GM12878 (cell line): ENCODE measurements around the gene MTF2. TPM values are rescaled to one million over a fixed set of nuclear protein-coding genes. Genes with fewer than 3 reads are reported as not detected.

Experiments
- ATAC-seq: fragments of 200-7000 bp; cut with Tn5 transposase; 3 replicates; pipeline ENCODE4 v1.9.1; 2020; ENCODE audit warnings: mild to moderate bottlenecking, moderate library complexity
- BruUV-seq: library from RNA; stranded (reverse); fragments of 400-500 nt; replicated peaks from 2 replicates; lab custom pipeline; 2021; lab: Mats Ljungman, UMichigan
- CTCF ChIA-PET: fragments of 300-600 bp; sonication (Branson Sonifier 250); formaldehyde crosslinking; extraction: SDS; loops from one replicate; lab custom pipeline; 2021; ENCODE audit warnings: inconsistent platforms; lab: Yijun Ruan, JAX
- POLR2A ChIA-PET: fragments of 350-600 bp; formaldehyde crosslinking; extraction: SDS; loops from one replicate; lab custom pipeline; 2021; ENCODE audit warnings: inconsistent platforms; lab: Charles Lee
- RAD21 ChIA-PET: fragments of 300-600 bp; sonication (Branson Sonifier 250); formaldehyde crosslinking; loops from one replicate; lab custom pipeline; 2023; ENCODE audit warnings: antibody characterized with exemption; ENCODE audit not compliant: unreplicated experiment; lab: Charles Lee
- SMC1A ChIA-PET: fragments of 300-600 bp; sonication (Branson Sonifier 250); formaldehyde crosslinking; loops from one replicate; lab custom pipeline; 2023; ENCODE audit not compliant: unreplicated experiment, uncharacterized antibody; lab: Charles Lee
- DNase-seq: peaks from one replicate; pipeline ENCODE4 v3.0.0-alpha.2; 2011; ENCODE audit warnings: low read depth, low spot score
- FAIRE-seq: peaks from 3 replicates; lab custom pipeline; 2011; peaks lifted over from hg19 to GRCh38; lab: Jason Lieb, UNC
- H2AFZ ChIP-seq: 2 replicates; pipeline ENCODE4 v1.6.0; 2011; ENCODE audit warnings: low read depth, low read length, control low read depth; ENCODE audit not compliant: control insufficient read depth
- H3K27ac ChIP-seq: 2 replicates; pipeline ENCODE4 v1.5.1; 2011; ENCODE audit warnings: control low read depth; ENCODE audit not compliant: control insufficient read depth, insufficient read depth
- H3K27me3 ChIP-seq, 2 experiments: replicated peaks in 1 of 2; 2 replicates each; pipeline versions ENCODE4 v1.6.0 to v1.6.1; 2011; ENCODE audit warnings: low read length in 1 of 2; ENCODE audit not compliant: control insufficient read depth in 2 of 2, insufficient read depth in 2 of 2
- H3K36me3 ChIP-seq, 2 experiments: 2 replicates each; pipeline ENCODE4 v1.5.1; 2011; ENCODE audit warnings: low read length in 1 of 2; ENCODE audit not compliant: control insufficient read depth in 2 of 2, insufficient read depth in 2 of 2
- H3K4me1 ChIP-seq: 2 replicates; pipeline ENCODE4 v1.6.1; 2011; ENCODE audit warnings: mild to moderate bottlenecking, low read length, moderate library complexity, mixed read lengths; ENCODE audit not compliant: control insufficient read depth, insufficient read depth
- H3K4me2 ChIP-seq: 2 replicates; pipeline ENCODE4 v1.6.0; 2011; ENCODE audit warnings: control low read depth; ENCODE audit not compliant: control insufficient read depth, insufficient read depth
- H3K4me3 ChIP-seq: fragments of 200-600 bp; sonication (generic); 2 replicates; pipeline ENCODE4 v1.5.1; 2016
- H3K79me2 ChIP-seq: 2 replicates; pipeline ENCODE4 v1.6.0; 2011; ENCODE audit warnings: low read length; ENCODE audit not compliant: control insufficient read depth, insufficient read depth
- H3K9ac ChIP-seq: 2 replicates; pipeline ENCODE4 v1.8.0; 2011; ENCODE audit warnings: low read length, control low read depth, mixed read lengths; ENCODE audit not compliant: control insufficient read depth, insufficient read depth
- H3K9me3 ChIP-seq: replicated peaks from 3 replicates; pipeline ENCODE4 v1.5.1; 2011; ENCODE audit warnings: mild to moderate bottlenecking, low read length; ENCODE audit not compliant: control insufficient read depth, insufficient read depth
- H4K20me1 ChIP-seq: 2 replicates; pipeline ENCODE4 v1.6.0; 2011; ENCODE audit not compliant: control insufficient read depth, insufficient read depth
- NFYB ChIP-seq: IDR thresholded peaks from 2 replicates; pipeline ENCODE4 v1.6.1; 2011; ENCODE audit warnings: low read depth, mild to moderate bottlenecking, low read length, improper control_type of control experiment, moderate library complexity; ENCODE audit not compliant: insufficient read depth
- NRF1 ChIP-seq: conservative IDR thresholded peaks from 2 replicates; pipeline ENCODE4 v1.6.1; 2011; ENCODE audit warnings: mild to moderate bottlenecking, low read depth, low read length, improper control_type of control experiment
- SUPT20H ChIP-seq: IDR thresholded peaks from 2 replicates; pipeline ENCODE4 v1.6.1; 2011; ENCODE audit warnings: low read depth, mild to moderate bottlenecking, low read length, moderate library complexity, borderline replicate concordance; ENCODE audit not compliant: control insufficient read depth
- TARDBP ChIP-seq: IDR thresholded peaks from 2 replicates; pipeline ENCODE4 v1.6.1; 2016; ENCODE audit warnings: borderline replicate concordance
- WGBS: methylation state at CpG from one replicate; pipeline ENCODE4 v1.1.6; 2016; ENCODE audit warnings: low lambda C conversion rate; ENCODE audit not compliant: insufficient replicate concordance, insufficient coverage; ENCODE audit errors: missing lambda C conversion rate; 5-methylcytosine and 5-hydroxymethylcytosine counted together
- in situ Hi-C: fragments of 300-500 bp; cut with MboI; formaldehyde crosslinking; loops from 9 replicates; pipeline ENCODE4 v1.14.3; 2018; ENCODE audit warnings: mixed read lengths
- intact Hi-C: fragments of 100-400 bp; cut with micrococcal nuclease; formaldehyde crosslinking; loops from one replicate; pipeline ENCODE4 v1.14.2; 2022; ENCODE audit not compliant: unreplicated experiment
- polyA plus RNA-seq, 11 experiments: library from polyadenylated mRNA; depleted of rRNA in 4 of 11; unstranded in 6 of 11; stranded (reverse) in 5 of 11; fragments of >200 nt; fragmentation: Nextera tagmentation in 4 of 11; fragmentation: Illumina TruSeq in 1 of 11; extraction: Ambion mirVana in 4 of 11; extraction: Trizol in 1 of 11; gene quantifications; 1 replicate in 1 of 11; 2 replicates in 10 of 11; pipeline versions ENCODE4 v1.2.1 to v1.2.3, GENCODE V29; 2011 to 2016; ENCODE audit warnings: inconsistent platforms in 2 of 11, missing spikeins in 2 of 11, low read depth in 1 of 11
- total RNA-seq, 4 experiments: library from RNA; depleted of rRNA in 3 of 4; stranded (reverse); fragments of >200 nt in 3 of 4; fragmentation: Illumina TruSeq in 1 of 4; extraction: Trizol in 1 of 4; gene quantifications; 2 replicates each; pipeline versions ENCODE4 v1.2.1 to v1.2.3, GENCODE V29; 2013 to 2021
- TF ChIP-seq, protein P1 (sequence below): fragments of 450-650 bp; IDR thresholded peaks from 2 replicates; pipeline ENCODE4 v1.6.1; 2017; ENCODE audit warnings: mild to moderate bottlenecking, moderate library complexity
- TF ChIP-seq, protein P2 (sequence below): fragments of 450-650 bp; IDR thresholded peaks from 2 replicates; pipeline ENCODE4 v1.6.1; 2017; ENCODE audit warnings: low read depth, mild to moderate bottlenecking, moderate library complexity
- TF ChIP-seq, protein P3 (sequence below): fragments of 450-650 bp; formaldehyde crosslinking; IDR thresholded peaks from 2 replicates; pipeline ENCODE4 v1.4.0; 2022; ENCODE audit warnings: mild to moderate bottlenecking, moderate library complexity

The MTF2 gene
- total and polyA plus RNA-seq, 10 of the 15 experiments (the other 5 are each of a cell fraction or from before 2014, with no cell fraction given), result 22.6 to 74.9 (median 42.8) TPM

DNA sequence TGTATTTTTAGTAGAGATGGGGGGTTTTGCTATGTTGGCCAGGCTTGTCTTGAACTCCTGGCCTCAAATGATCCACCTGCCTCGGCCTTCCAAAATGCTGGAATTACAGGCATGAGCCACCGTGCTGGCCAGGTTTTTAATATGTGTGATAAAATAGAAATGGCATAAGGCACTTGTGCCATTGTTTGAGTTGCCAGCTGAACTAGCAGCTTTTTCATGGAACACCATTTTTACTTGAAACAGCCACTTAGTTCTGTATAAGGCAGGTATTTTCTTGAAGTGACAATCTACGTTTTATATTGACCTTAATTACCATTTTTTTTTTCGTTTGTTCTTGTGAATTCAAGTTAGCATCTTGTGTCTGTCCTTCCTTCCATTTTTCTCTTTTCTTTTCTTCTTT lies 28.3 kb downstream of the MTF2 start:
- POLR2A ChIA-PET, result no interaction called here
- Histone ChIP-seq H3K27ac (no peak overlapping the region), H3K79me2 (peaks cover 45% of the 10 kb centered on the region), H3K27me3 (no peaks in the 10 kb centered on the region)
- TF ChIP-seq NFYB, result no peak
- TF ChIP-seq TARDBP, result no peak
- no peak for TF ChIP-seq NRF1
- no peak for TF ChIP-seq SUPT20H
- TF ChIP-seq, protein P1, sequence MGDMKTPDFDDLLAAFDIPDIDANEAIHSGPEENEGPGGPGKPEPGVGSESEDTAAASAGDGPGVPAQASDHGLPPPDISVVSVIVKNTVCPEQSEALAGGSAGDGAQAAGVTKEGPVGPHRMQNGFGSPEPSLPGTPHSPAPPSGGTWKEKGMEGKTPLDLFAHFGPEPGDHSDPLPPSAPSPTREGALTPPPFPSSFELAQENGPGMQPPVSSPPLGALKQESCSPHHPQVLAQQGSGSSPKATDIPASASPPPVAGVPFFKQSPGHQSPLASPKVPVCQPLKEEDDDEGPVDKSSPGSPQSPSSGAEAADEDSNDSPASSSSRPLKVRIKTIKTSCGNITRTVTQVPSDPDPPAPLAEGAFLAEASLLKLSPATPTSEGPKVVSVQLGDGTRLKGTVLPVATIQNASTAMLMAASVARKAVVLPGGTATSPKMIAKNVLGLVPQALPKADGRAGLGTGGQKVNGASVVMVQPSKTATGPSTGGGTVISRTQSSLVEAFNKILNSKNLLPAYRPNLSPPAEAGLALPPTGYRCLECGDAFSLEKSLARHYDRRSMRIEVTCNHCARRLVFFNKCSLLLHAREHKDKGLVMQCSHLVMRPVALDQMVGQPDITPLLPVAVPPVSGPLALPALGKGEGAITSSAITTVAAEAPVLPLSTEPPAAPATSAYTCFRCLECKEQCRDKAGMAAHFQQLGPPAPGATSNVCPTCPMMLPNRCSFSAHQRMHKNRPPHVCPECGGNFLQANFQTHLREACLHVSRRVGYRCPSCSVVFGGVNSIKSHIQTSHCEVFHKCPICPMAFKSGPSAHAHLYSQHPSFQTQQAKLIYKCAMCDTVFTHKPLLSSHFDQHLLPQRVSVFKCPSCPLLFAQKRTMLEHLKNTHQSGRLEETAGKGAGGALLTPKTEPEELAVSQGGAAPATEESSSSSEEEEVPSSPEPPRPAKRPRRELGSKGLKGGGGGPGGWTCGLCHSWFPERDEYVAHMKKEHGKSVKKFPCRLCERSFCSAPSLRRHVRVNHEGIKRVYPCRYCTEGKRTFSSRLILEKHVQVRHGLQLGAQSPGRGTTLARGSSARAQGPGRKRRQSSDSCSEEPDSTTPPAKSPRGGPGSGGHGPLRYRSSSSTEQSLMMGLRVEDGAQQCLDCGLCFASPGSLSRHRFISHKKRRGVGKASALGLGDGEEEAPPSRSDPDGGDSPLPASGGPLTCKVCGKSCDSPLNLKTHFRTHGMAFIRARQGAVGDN, result no peak
- TF ChIP-seq, protein P2, sequence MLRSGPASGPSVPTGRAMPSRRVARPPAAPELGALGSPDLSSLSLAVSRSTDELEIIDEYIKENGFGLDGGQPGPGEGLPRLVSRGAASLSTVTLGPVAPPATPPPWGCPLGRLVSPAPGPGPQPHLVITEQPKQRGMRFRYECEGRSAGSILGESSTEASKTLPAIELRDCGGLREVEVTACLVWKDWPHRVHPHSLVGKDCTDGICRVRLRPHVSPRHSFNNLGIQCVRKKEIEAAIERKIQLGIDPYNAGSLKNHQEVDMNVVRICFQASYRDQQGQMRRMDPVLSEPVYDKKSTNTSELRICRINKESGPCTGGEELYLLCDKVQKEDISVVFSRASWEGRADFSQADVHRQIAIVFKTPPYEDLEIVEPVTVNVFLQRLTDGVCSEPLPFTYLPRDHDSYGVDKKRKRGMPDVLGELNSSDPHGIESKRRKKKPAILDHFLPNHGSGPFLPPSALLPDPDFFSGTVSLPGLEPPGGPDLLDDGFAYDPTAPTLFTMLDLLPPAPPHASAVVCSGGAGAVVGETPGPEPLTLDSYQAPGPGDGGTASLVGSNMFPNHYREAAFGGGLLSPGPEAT, result no peak
- TF ChIP-seq, protein P3, sequence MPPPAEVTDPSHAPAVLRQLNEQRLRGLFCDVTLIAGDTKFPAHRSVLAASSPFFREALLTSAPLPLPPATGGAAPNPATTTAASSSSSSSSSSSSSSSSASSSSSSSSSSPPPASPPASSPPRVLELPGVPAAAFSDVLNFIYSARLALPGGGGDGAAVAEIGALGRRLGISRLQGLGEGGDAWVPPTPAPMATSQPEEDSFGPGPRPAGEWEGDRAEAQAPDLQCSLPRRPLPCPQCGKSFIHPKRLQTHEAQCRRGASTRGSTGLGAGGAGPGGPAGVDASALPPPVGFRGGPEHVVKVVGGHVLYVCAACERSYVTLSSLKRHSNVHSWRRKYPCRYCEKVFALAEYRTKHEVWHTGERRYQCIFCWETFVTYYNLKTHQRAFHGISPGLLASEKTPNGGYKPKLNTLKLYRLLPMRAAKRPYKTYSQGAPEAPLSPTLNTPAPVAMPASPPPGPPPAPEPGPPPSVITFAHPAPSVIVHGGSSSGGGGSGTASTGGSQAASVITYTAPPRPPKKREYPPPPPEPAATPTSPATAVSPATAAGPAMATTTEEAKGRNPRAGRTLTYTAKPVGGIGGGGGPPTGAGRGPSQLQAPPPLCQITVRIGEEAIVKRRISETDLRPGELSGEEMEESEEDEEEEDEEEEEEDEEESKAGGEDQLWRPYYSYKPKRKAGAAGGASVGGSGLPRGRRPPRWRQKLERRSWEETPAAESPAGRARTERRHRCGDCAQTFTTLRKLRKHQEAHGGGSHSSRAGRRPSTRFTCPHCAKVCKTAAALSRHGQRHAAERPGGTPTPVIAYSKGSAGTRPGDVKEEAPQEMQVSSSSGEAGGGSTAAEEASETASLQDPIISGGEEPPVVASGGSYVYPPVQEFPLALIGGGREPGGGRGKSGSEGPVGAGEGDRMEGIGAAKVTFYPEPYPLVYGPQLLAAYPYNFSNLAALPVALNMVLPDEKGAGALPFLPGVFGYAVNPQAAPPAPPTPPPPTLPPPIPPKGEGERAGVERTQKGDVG (CRISPR knock-in tag), result no peak
- TF ChIP-seq, all 136 proteins: peak for 0
- Histone ChIP-seq H3K36me3 (peaks cover 2 to 22% of the 10 kb centered on the region in 2 experiments), H3K4me2 (no peak overlapping the region), H3K9ac (no peak overlapping the region), H2AFZ (no peak overlapping the region), H4K20me1 (no peaks in the 10 kb centered on the region), H3K4me1 (peaks cover 5% of the 10 kb centered on the region; the same call in 1 of the 2 replicates), H3K9me3 (peaks cover 12% of the 10 kb centered on the region), H3K4me3 (no peak overlapping the region)
- CTCF ChIA-PET, result no interaction called here
- SMC1A ChIA-PET, result no interaction called here
- no peak for ATAC-seq
- no TSS peak for BruUV-seq
- DNase-seq, result no peak
- RAD21 ChIA-PET, result no interaction called here
- intact Hi-C loops, result no loop called here
- in situ Hi-C loops, result no loop called here
- WGBS, result 95% methylated on average over 4 of the region's 4 CpGs
- FAIRE-seq, result no peak
